ENCODE results near the gene NR6A1.

Gene NR6A1

GRCh38 chr9:124708633-124709291 lies 62.3 kb downstream of the NR6A1 start:
- TF ChIP-seq CTCF (conservative IDR thresholded peaks at IDR 0.05; ENCODE audit: low read depth, low read length) = no peak
- Histone ChIP-seq H3K79me2 (ENCODE audit: insufficient read depth, low read depth) (no peaks in the 10 kb centered on the region), H3K27ac (no peak overlapping the region)

GRCh38 chr9:124708074-124708473 lies 63.0 kb downstream of the NR6A1 start:
- no peaks in the 10 kb centered on the region for H3K4me1 ChIP-seq (ENCODE audit: low read depth, poor library complexity, severe bottlenecking)
- H2AFZ ChIP-seq (ENCODE audit: low read depth) = no peak overlapping the region
- no peak overlapping the region for H3K4me2 ChIP-seq
- H3K27ac ChIP-seq = no peak overlapping the region
- no peaks in the 10 kb centered on the region for H3K27me3 ChIP-seq (ENCODE audit: insufficient read depth, low read depth)
- no peaks in the 10 kb centered on the region for H3K36me3 ChIP-seq (ENCODE audit: insufficient read depth)
- TF ChIP-seq CTCF (conservative IDR thresholded peaks at IDR 0.05; ENCODE audit: low read depth, low read length) = no peak
- H4K20me1 ChIP-seq (ENCODE audit: insufficient read depth) = no peaks in the 10 kb centered on the region
- no peak overlapping the region for H3K4me3 ChIP-seq (IDR thresholded peaks at IDR 0.05; ENCODE audit: insufficient read depth, low read depth, low read length)
- no peaks in the 10 kb centered on the region for H3K79me2 ChIP-seq (ENCODE audit: insufficient read depth, low read depth)
- no peak overlapping the region for H3K9ac ChIP-seq

More at GRCh38 chr9:124708633-124709291, 62.3 kb downstream of the NR6A1 start:
- Histone ChIP-seq H3K27me3 (ENCODE audit: insufficient read depth, low read depth) (no peaks in the 10 kb centered on the region), H3K4me3 (IDR thresholded peaks at IDR 0.05; ENCODE audit: insufficient read depth, low read depth, low read length) (no peak overlapping the region), H3K9ac (no peak overlapping the region), H2AFZ (ENCODE audit: low read depth) (no peak overlapping the region), H3K36me3 (ENCODE audit: insufficient read depth) (no peaks in the 10 kb centered on the region), H3K4me1 (ENCODE audit: low read depth, poor library complexity, severe bottlenecking) (no peaks in the 10 kb centered on the region), H4K20me1 (ENCODE audit: insufficient read depth) (no peaks in the 10 kb centered on the region), H3K4me2 (no peak overlapping the region)

GRCh38 chr9:124707666-124708065 lies 63.4 kb downstream of the NR6A1 start:
- Histone ChIP-seq H3K9ac (no peak overlapping the region), H3K27me3 (ENCODE audit: insufficient read depth, low read depth) (no peaks in the 10 kb centered on the region), H4K20me1 (ENCODE audit: insufficient read depth) (no peaks in the 10 kb centered on the region), H3K27ac (no peak overlapping the region), H3K4me3 (IDR thresholded peaks at IDR 0.05; ENCODE audit: insufficient read depth, low read depth, low read length) (no peak overlapping the region), H3K79me2 (ENCODE audit: insufficient read depth, low read depth) (no peaks in the 10 kb centered on the region), H2AFZ (ENCODE audit: low read depth) (no peak overlapping the region), H3K4me1 (ENCODE audit: low read depth, poor library complexity, severe bottlenecking) (no peaks in the 10 kb centered on the region), H3K36me3 (ENCODE audit: insufficient read depth) (no peaks in the 10 kb centered on the region), H3K4me2 (no peak overlapping the region)
- no peak for TF ChIP-seq CTCF (conservative IDR thresholded peaks at IDR 0.05; ENCODE audit: low read depth, low read length)

- Histone ChIP-seq H3K4me2 (no peak overlapping the region), H3K27me3 (ENCODE audit: insufficient read depth, low read depth) (no peaks in the 10 kb centered on the region), H2AFZ (ENCODE audit: low read depth) (no peak overlapping the region), H3K9ac (no peak overlapping the region), H3K4me3 (IDR thresholded peaks at IDR 0.05; ENCODE audit: insufficient read depth, low read depth, low read length) (no peak overlapping the region), H4K20me1 (ENCODE audit: insufficient read depth) (no peaks in the 10 kb centered on the region), H3K79me2 (ENCODE audit: insufficient read depth, low read depth) (no peaks in the 10 kb centered on the region), H3K27ac (no peak overlapping the region), H3K4me1 (ENCODE audit: low read depth, poor library complexity, severe bottlenecking) (no peaks in the 10 kb centered on the region), H3K36me3 (ENCODE audit: insufficient read depth) (no peaks in the 10 kb centered on the region)
- TF ChIP-seq CTCF (conservative IDR thresholded peaks at IDR 0.05; ENCODE audit: low read depth, low read length) = no peak
These were observed 64.4 kb downstream of the NR6A1 start for GRCh38 chr9:124706685-124707084.

Data from KMS-11 (cell line).